GM12801 (cell line): ENCODE results near the gene RPN2.

Source experiments
- TF ChIP-seq, protein P1 (sequence below): IDR thresholded peaks from one replicate; pipeline ENCODE4 v1.5.1; 2011; ENCODE audit warnings: control low read depth; ENCODE audit not compliant: insufficient read length; ENCODE audit errors: extremely low read depth

Gene RPN2

DNA sequence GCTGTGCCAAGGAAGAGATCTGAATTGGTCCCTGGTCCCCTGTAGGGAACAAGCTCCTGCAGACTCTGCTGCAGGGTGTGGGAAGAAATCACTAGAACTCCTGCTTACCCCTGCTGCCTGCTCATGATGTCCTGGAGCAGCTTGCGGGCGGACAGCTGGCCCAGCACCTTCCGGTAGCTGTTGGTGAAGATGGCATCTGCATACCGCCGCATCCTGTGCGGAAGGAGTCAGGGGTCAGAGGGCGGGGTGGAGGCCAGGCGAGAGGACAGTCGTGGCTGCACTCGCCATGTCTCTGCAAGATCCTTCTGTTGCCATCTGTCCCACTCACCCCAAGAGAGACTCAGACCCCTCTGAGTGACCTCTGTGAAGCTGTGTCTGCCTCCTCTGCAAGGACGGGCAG, 77.2 kb downstream of the RPN2 start:
- TF ChIP-seq, protein P1, sequence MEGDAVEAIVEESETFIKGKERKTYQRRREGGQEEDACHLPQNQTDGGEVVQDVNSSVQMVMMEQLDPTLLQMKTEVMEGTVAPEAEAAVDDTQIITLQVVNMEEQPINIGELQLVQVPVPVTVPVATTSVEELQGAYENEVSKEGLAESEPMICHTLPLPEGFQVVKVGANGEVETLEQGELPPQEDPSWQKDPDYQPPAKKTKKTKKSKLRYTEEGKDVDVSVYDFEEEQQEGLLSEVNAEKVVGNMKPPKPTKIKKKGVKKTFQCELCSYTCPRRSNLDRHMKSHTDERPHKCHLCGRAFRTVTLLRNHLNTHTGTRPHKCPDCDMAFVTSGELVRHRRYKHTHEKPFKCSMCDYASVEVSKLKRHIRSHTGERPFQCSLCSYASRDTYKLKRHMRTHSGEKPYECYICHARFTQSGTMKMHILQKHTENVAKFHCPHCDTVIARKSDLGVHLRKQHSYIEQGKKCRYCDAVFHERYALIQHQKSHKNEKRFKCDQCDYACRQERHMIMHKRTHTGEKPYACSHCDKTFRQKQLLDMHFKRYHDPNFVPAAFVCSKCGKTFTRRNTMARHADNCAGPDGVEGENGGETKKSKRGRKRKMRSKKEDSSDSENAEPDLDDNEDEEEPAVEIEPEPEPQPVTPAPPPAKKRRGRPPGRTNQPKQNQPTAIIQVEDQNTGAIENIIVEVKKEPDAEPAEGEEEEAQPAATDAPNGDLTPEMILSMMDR, result no peak

DNA sequence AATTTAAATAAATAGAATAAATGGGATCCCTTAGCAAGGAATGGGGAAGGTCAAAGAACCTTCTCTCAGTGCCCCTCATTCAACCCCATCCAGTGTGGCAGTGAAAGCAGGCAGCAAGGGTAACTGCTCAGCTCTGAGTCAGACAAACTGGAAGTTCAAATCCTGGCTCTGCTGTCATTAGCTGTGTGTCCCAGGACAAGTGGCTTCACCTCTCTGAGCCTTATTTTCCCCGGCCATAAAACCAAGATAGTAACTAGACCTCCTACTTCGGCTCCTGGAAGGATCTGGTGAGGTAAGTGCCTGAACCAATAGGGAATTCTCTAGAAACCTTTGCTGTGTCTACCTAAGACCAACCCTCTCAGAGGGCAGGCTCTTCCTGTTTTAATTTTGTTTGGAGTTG, 78.4 kb downstream of the RPN2 start:
- TF ChIP-seq, protein P1, result no peak

DNA sequence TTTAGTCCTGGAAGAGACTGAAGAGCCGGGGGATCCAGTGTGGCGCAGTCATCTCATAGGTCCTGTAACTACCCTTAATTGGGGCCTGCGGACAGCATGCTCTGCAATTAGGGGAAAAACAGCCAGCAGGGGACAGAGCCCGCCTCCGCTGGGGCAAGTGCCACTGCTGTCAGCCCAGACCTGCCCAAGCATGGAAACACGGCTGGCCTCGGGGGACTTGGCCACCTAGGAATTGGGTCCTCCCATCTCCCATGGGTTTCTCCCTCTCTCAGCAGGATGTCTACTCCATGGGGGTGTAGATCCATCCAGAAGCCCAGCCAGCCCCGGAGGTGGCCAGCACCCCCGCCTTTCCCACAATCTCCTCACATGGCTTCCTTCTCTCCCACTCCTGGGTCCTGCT, 78.9 kb downstream of the RPN2 start:
- TF ChIP-seq, protein P1, result no peak

DNA sequence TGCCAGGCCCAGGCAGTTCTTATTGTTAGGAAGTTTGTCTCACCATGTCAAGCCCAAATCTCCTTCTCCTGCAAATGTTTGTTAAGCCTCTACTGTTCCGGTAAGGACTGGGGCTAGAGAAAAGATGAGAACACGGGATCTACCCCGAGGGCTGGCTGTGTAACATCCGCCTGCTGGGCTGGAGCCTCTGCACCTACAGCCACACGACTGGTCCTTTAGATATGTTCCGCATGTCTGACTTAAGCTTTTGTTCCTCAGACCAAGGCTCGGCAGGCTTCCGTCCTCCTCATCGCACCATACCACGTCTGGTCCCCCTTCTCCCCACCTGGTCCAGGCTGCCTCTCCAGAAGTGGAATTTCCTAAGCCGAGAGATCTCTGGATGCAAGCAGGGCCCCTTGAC, 79.9 kb downstream of the RPN2 start:
- TF ChIP-seq, protein P1, result no peak

DNA sequence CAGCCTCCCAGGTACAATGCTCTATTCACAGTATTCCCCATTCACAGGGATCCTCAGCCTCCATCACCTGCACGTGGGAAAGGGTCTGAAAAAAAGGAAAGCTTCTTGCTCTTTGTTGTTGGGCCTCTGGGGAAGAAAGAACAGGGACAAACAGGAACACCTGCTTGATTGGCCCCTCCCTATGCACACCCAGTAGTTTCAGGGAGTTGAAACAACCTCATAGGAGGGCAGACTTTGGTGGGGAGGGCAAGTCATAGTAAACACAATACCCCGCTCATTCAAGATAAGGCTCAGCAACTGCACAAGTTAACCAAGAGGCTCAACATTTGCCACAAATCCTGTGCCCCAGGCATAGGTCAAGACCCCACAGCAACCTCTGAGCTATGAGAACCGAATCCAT, 80.7 kb downstream of the RPN2 start:
- TF ChIP-seq, protein P1, result no peak

DNA sequence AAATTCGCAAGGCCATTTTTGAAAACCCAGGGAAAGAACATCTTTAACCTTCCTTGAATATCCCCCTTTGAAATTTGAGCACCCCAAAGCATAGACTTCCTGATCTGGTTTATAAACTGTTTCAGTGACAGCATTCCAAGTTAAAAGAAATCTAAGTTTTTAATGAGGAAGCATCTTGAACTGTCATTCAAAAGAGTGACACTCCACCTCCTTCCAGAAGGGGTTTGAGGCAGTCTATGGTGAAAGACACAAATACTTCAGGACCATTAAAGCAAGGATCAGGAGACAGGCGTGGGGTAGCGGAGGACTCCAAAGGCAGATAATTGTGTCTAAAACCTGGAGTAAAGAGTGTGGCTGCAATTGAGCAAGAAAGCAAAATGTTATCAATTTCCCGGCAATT, 81.8 kb downstream of the RPN2 start:
- TF ChIP-seq, protein P1, result no peak

DNA sequence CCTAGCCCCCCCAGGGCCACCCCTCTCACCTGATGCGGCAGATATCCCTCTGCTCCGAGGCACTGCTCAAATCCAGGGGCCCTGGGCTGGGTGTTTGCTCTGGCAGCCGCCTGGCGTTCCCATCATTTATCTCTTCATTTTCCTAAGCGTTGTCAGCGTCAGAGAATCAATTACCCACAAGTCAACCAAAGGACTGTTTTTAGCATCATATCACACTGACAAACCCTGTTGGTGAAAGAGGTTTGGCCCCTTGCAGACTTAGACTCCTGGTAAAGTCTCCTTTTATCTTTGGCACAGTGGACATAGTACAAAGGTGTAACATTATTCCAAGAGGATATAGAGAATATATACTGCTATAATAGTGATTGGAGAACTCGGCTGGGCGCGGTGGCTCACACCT, 82.6 kb downstream of the RPN2 start, which contains the start of gene GHRH:
GHRH (minus strand) TSS at position 101 of the 400 bp plus-strand sequence. CDS start 4,925 bp downstream, outside the sequence.
- TF ChIP-seq, protein P1, result no peak

DNA sequence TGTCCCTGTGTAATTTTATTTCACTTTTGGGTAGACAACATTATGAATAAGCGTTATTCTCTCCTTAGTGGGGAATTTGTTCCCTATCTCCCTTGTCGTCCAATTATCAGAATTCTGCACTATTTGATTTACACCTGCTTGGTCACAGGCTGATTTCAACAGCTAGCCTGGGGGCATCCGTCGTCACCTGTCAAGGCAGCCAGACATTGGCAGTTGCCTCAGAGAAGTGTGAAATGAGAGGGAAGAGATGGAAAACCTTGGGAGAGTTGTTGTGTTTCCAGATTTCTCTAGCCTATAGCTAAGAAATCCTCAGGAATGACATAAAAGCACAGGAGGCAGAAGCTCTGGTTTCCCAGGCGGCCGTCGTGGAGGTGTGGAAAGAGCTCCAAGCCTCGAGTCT, 83.4 kb downstream of the RPN2 start:
- TF ChIP-seq, protein P1, result no peak
